Neuronal stem cell (in vitro differentiated cells): Measurements from ENCODE around the gene IGSF3.
A peak's percentile ranks its signal among the peaks of the same experiment; 100 is the strongest.

Experiments
- DNase-seq: peaks from one replicate; pipeline ENCODE4 v3.0.0-alpha.2; 2013; ENCODE audit warnings: low spot score
- H2AFZ ChIP-seq: one replicate; pipeline ENCODE4 v1.6.1; 2013; ENCODE audit warnings: mild to moderate bottlenecking, low read length, inconsistent platforms
- H2AK5ac ChIP-seq: 2 replicates; pipeline ENCODE4 v1.6.1; 2013; ENCODE audit warnings: low read depth, mild to moderate bottlenecking, inconsistent platforms, low read length, moderate library complexity, mixed read lengths
- H2BK120ac ChIP-seq: 2 replicates; pipeline ENCODE4 v1.6.1; 2013; ENCODE audit warnings: low read depth, mild to moderate bottlenecking, inconsistent platforms, low read length, moderate library complexity, mixed read lengths
- H2BK12ac ChIP-seq: one replicate; pipeline ENCODE4 v1.6.1; 2013; ENCODE audit warnings: low read length, inconsistent platforms
- H2BK15ac ChIP-seq: 2 replicates; pipeline ENCODE4 v1.6.1; 2013; ENCODE audit warnings: mild to moderate bottlenecking, low read length, inconsistent platforms, mixed read lengths
- H2BK5ac ChIP-seq: one replicate; pipeline ENCODE4 v1.6.1; 2013; ENCODE audit warnings: inconsistent platforms, mild to moderate bottlenecking, low read length, moderate library complexity
- H3K14ac ChIP-seq: one replicate; pipeline ENCODE4 v1.6.1; 2013; ENCODE audit warnings: low read length, inconsistent platforms
- H3K18ac ChIP-seq: 2 replicates; pipeline ENCODE4 v1.6.1; 2013; ENCODE audit warnings: low read length, inconsistent platforms
- H3K23ac ChIP-seq: 2 replicates; pipeline ENCODE4 v1.6.1; 2013; ENCODE audit warnings: low read depth, mild to moderate bottlenecking, mixed read lengths, low read length, inconsistent platforms; ENCODE audit not compliant: poor library complexity
- H3K27ac ChIP-seq: replicated peaks from 3 replicates; pipeline ENCODE4 v1.5.1; 2013; ENCODE audit warnings: low read length, inconsistent platforms
- H3K27me3 ChIP-seq, 3 experiments: 2 replicates each; pipeline ENCODE4 v1.6.1; 2013; ENCODE audit warnings: low read length in 3 of 3, mild to moderate bottlenecking in 2 of 3, inconsistent platforms in 1 of 3, low read depth in 1 of 3, mixed read lengths in 1 of 3, moderate library complexity in 1 of 3; ENCODE audit not compliant: control insufficient read depth in 3 of 3, insufficient read depth in 3 of 3
- H3K36me3 ChIP-seq, 2 donors: replicated peaks in 1 of 2; 2 replicates each; pipeline ENCODE4 v1.6.1; 2013; ENCODE audit warnings: low read length in 2 of 2; ENCODE audit not compliant: control insufficient read depth in 2 of 2, insufficient read depth in 2 of 2
- H3K4ac ChIP-seq: 2 replicates; pipeline ENCODE4 v1.6.1; 2013; ENCODE audit warnings: inconsistent platforms, mild to moderate bottlenecking, low read length, moderate library complexity
- H3K4me1 ChIP-seq, 2 donors: 1 replicate in 1 of 2; 2 replicates in 1 of 2; pipeline ENCODE4 v1.6.1; 2013; ENCODE audit warnings: low read length in 2 of 2, low read depth in 1 of 2; ENCODE audit not compliant: control insufficient read depth in 2 of 2, insufficient read depth in 1 of 2
- H3K4me2 ChIP-seq: one replicate; pipeline ENCODE4 v1.6.1; 2013; ENCODE audit warnings: mild to moderate bottlenecking, low read length, inconsistent platforms; ENCODE audit not compliant: insufficient read depth, poor library complexity, severe bottlenecking
- H3K4me3 ChIP-seq, 2 donors: 2 replicates each; pipeline ENCODE4 v1.5.1; 2013; ENCODE audit warnings: low read length in 2 of 2, mild to moderate bottlenecking in 2 of 2, inconsistent platforms in 1 of 2, moderate library complexity in 1 of 2
- H3K79me1 ChIP-seq: one replicate; pipeline ENCODE4 v1.6.1; 2013; ENCODE audit warnings: low read depth, mild to moderate bottlenecking, inconsistent platforms, low read length, moderate library complexity
- H3K9ac ChIP-seq: one replicate; pipeline ENCODE4 v1.6.1; 2013; ENCODE audit warnings: mild to moderate bottlenecking, low read depth, low read length, inconsistent platforms; ENCODE audit not compliant: poor library complexity
- H3K9me3 ChIP-seq, 2 donors: replicated peaks in 1 of 2; 2 replicates each; pipeline versions ENCODE3 to v1.6.1; 2013; ENCODE audit warnings: low read length in 2 of 2, mild to moderate bottlenecking in 2 of 2, inconsistent platforms in 1 of 2, low read depth in 1 of 2, mixed read lengths in 1 of 2, moderate library complexity in 1 of 2; ENCODE audit not compliant: control insufficient read depth in 2 of 2, insufficient read depth in 1 of 2
- H4K8ac ChIP-seq: one replicate; pipeline ENCODE4 v1.6.1; 2013; ENCODE audit warnings: low read depth, mild to moderate bottlenecking, inconsistent platforms, low read length, moderate library complexity
- H4K91ac ChIP-seq: one replicate; pipeline ENCODE4 v1.6.1; 2013; ENCODE audit warnings: low read length, low read depth, mild to moderate bottlenecking, inconsistent platforms; ENCODE audit not compliant: poor library complexity
- WGBS, 2 donors: extraction: QIAGEN DNeasy Blood & Tissue Kit; methylation state at CpG; one replicate each; pipeline ENCODE4 v1.1.7; 2013; ENCODE audit warnings: missing lambda C conversion rate in 2 of 2, mixed read lengths in 1 of 2; ENCODE audit not compliant: insufficient read length in 2 of 2, insufficient replicate concordance in 1 of 2; ENCODE audit errors: extremely low coverage in 2 of 2; 5-methylcytosine and 5-hydroxymethylcytosine counted together

The IGSF3 gene

GRCh38 chr1:116585886-116586285 lies 81.6 kb downstream of the IGSF3 start:
- H3K18ac ChIP-seq = no peak overlapping the region
- H3K14ac ChIP-seq = no peak overlapping the region
- no peak overlapping the region for H2AK5ac ChIP-seq
- no peak for DNase-seq
- H3K9me3 ChIP-seq = peaks cover 0 to 2% of the 10 kb centered on the region in 2 donors
- H2BK120ac ChIP-seq = no peak overlapping the region
- peaks cover 0 to 2% of the 10 kb centered on the region in 2 donors for H3K36me3 ChIP-seq
- no peak overlapping the region for H3K9ac ChIP-seq
- no peak overlapping the region for H4K8ac ChIP-seq
- no peak overlapping the region for H2BK12ac ChIP-seq
- peaks cover 10 to 13% of the 10 kb centered on the region in 2 donors for H3K4me1 ChIP-seq
- no peak overlapping the region for H3K27ac ChIP-seq
- H3K4ac ChIP-seq = no peak overlapping the region
- no peak overlapping the region for H3K23ac ChIP-seq
- no peaks in the 10 kb centered on the region for H3K27me3 ChIP-seq
- no peak overlapping the region for H3K4me2 ChIP-seq
- H2BK5ac ChIP-seq = no peak overlapping the region
- no peak overlapping the region for H2AFZ ChIP-seq
- H4K91ac ChIP-seq = no peak overlapping the region
- no peaks in the 10 kb centered on the region for H3K79me1 ChIP-seq
- WGBS, 2 donors = no CpG with 5 or more reads among the region's 1 CpG
- no peak overlapping the region for H2BK15ac ChIP-seq
- no peak overlapping the region for H3K4me3 ChIP-seq

- Histone ChIP-seq H4K91ac (no peak overlapping the region), H3K14ac (no peak overlapping the region), H3K4me2 (no peak overlapping the region), H3K79me1 (no peaks in the 10 kb centered on the region), H3K36me3 (peaks cover 0 to 2% of the 10 kb centered on the region in 2 donors), H3K18ac (peak overlapping the region; percentile 18), H3K27ac (no peak overlapping the region), H3K9ac (no peak overlapping the region), H2AK5ac (no peak overlapping the region), H2BK5ac (no peak overlapping the region), H2BK12ac (no peak overlapping the region), H2BK120ac (no peak overlapping the region), H4K8ac (no peak overlapping the region), H3K27me3 (no peaks in the 10 kb centered on the region), H3K4me1 (peaks cover 4 to 7% of the 10 kb centered on the region in 2 donors), H2BK15ac (no peak overlapping the region), H3K4ac (no peak overlapping the region), H3K23ac (no peak overlapping the region), H3K9me3 (peaks cover 0 to 2% of the 10 kb centered on the region in 2 donors), H2AFZ (no peak overlapping the region), H3K4me3 (no peak overlapping the region)
- DNase-seq = no peak
- no CpG with 5 or more reads among the region's 3 CpGs for WGBS, 2 donors
Observed at GRCh38 chr1:116581323-116581885, 86.1 kb downstream of the IGSF3 start.

GRCh38 chr1:116580446-116581322 lies 86.8 kb downstream of the IGSF3 start:
- no peak for DNase-seq
- Histone ChIP-seq H2BK12ac (no peak overlapping the region), H2BK120ac (no peak overlapping the region), H3K79me1 (no peaks in the 10 kb centered on the region), H3K4ac (no peak overlapping the region), H2AFZ (no peak overlapping the region), H3K18ac (no peak overlapping the region), H3K4me3 (no peak overlapping the region), H2BK5ac (no peak overlapping the region), H3K27me3 (no peaks in the 10 kb centered on the region), H2AK5ac (no peak overlapping the region), H3K4me2 (no peak overlapping the region), H4K8ac (no peak overlapping the region), H3K4me1 (peaks cover 4% of the 10 kb centered on the region in 2 donors), H2BK15ac (no peak overlapping the region), H4K91ac (no peak overlapping the region), H3K9me3 (peaks cover 0 to 2% of the 10 kb centered on the region in 2 donors), H3K9ac (no peak overlapping the region), H3K36me3 (peaks cover 0 to 2% of the 10 kb centered on the region in 2 donors), H3K14ac (no peak overlapping the region), H3K23ac (no peak overlapping the region), H3K27ac (no peak overlapping the region)
- WGBS, 2 donors = no CpG with 5 or more reads among the region's 7 CpGs

- no peak overlapping the region for H3K9ac ChIP-seq
- H4K91ac ChIP-seq = no peak overlapping the region
- H4K8ac ChIP-seq = no peak overlapping the region
- H3K4me1 ChIP-seq = peaks cover 6 to 8% of the 10 kb centered on the region in 2 donors
- no peak overlapping the region for H2AK5ac ChIP-seq
- WGBS, 2 donors = no CpG with 5 or more reads among the region's 21 CpGs
- H3K36me3 ChIP-seq = peaks cover 0 to 2% of the 10 kb centered on the region in 2 donors
- H3K14ac ChIP-seq = no peak overlapping the region
- no peak overlapping the region for H3K4me2 ChIP-seq
- H3K27ac ChIP-seq = no peak overlapping the region
- H3K18ac ChIP-seq = peak overlapping the region; percentile 45
- peak overlapping the region; percentile 12 for H2BK12ac ChIP-seq
- DNase-seq = no peak
- H3K9me3 ChIP-seq = peaks cover 0 to 2% of the 10 kb centered on the region in 2 donors
- H2AFZ ChIP-seq = peak overlapping the region; percentile 46
- no peak overlapping the region for H2BK15ac ChIP-seq
- no peak overlapping the region for H3K4me3 ChIP-seq
- no peak overlapping the region for H2BK120ac ChIP-seq
- no peak overlapping the region for H2BK5ac ChIP-seq
- no peak overlapping the region for H3K4ac ChIP-seq
- H3K79me1 ChIP-seq = no peaks in the 10 kb centered on the region
- no peaks in the 10 kb centered on the region for H3K27me3 ChIP-seq
- H3K23ac ChIP-seq = peak overlapping the region; percentile 16
Observed at GRCh38 chr1:116579259-116579875, 88.2 kb downstream of the IGSF3 start.
